Liver (tissue), 9 donors: ENCODE results near the gene RALB. TPM values are rescaled to one million over a fixed set of nuclear protein-coding genes. Genes with fewer than 3 reads are reported as not detected.

Experiments
- DNase-seq: peaks from one replicate; pipeline ENCODE4 v3.0.0-alpha.2; 2017; ENCODE audit warnings: low spot score
- H3K27ac ChIP-seq, 2 donors: one replicate each; pipeline ENCODE4 v1.7.0; 2013; ENCODE audit warnings: inconsistent platforms in 2 of 2, low read length in 2 of 2, control low read depth in 1 of 2, low read depth in 1 of 2, mild to moderate bottlenecking in 1 of 2
- H3K27me3 ChIP-seq, 4 donors: one replicate each; pipeline versions ENCODE4 v1.6.1 to v1.7.0; 2013; ENCODE audit warnings: low read length in 3 of 4, inconsistent platforms in 1 of 4, mild to moderate bottlenecking in 1 of 4, moderate library complexity in 1 of 4; ENCODE audit not compliant: control insufficient read depth in 4 of 4, insufficient read depth in 4 of 4
- H3K36me3 ChIP-seq, 4 donors: one replicate each; pipeline versions ENCODE4 v1.6.1 to v1.7.0; 2013; ENCODE audit warnings: low read length in 3 of 4, mild to moderate bottlenecking in 3 of 4, low read depth in 1 of 4, moderate library complexity in 1 of 4; ENCODE audit not compliant: control insufficient read depth in 4 of 4, insufficient read depth in 3 of 4
- H3K4me1 ChIP-seq, 4 donors: one replicate each; pipeline versions ENCODE4 v1.6.1 to v1.7.0; 2013; ENCODE audit warnings: low read length in 3 of 4, mild to moderate bottlenecking in 3 of 4, moderate library complexity in 1 of 4; ENCODE audit not compliant: control insufficient read depth in 4 of 4, insufficient read depth in 4 of 4
- H3K4me3 ChIP-seq, 3 donors: one replicate each; pipeline versions ENCODE4 v1.6.1 to v1.7.0; 2013; ENCODE audit warnings: low read length in 3 of 3, control low read depth in 1 of 3, low read depth in 1 of 3, mild to moderate bottlenecking in 1 of 3
- H3K9ac ChIP-seq, 2 donors: one replicate each; pipeline ENCODE4 v1.7.0; 2013; ENCODE audit warnings: low read length in 2 of 2, mild to moderate bottlenecking in 2 of 2, moderate library complexity in 2 of 2, control low read depth in 1 of 2, low read depth in 1 of 2
- H3K9me3 ChIP-seq, 4 donors: one replicate each; pipeline versions ENCODE4 v1.6.1 to v1.7.0; 2013; ENCODE audit warnings: low read length in 3 of 4; ENCODE audit not compliant: control insufficient read depth in 4 of 4
- ATF3 ChIP-seq: IDR thresholded peaks from 2 replicates; pipeline ENCODE4 v1.6.1; 2016; ENCODE audit warnings: antibody characterized with exemption
- EGR1 ChIP-seq, 2 donors: IDR thresholded peaks; 2 replicates each; pipeline ENCODE4 v1.6.1; 2016 to 2018; ENCODE audit warnings: antibody characterized with exemption in 2 of 2, low read depth in 2 of 2
- FOXA1 ChIP-seq: IDR thresholded peaks from 2 replicates; pipeline ENCODE4 v1.6.1; 2016; ENCODE audit warnings: antibody characterized with exemption
- FOXA2 ChIP-seq: IDR thresholded peaks from 2 replicates; pipeline ENCODE4 v1.6.1; 2016; ENCODE audit warnings: antibody characterized with exemption
- GABPA ChIP-seq, 2 donors: IDR thresholded peaks in 1 of 2; conservative IDR thresholded peaks in 1 of 2; 2 replicates each; pipeline ENCODE4 v1.6.1; 2016; ENCODE audit warnings: antibody characterized with exemption in 2 of 2, mild to moderate bottlenecking in 1 of 2, moderate library complexity in 1 of 2
- HNF4A ChIP-seq, 2 donors: conservative IDR thresholded peaks; 2 replicates each; pipeline ENCODE4 v1.6.1; 2016; ENCODE audit warnings: antibody characterized with exemption in 2 of 2, mild to moderate bottlenecking in 2 of 2
- HNF4G ChIP-seq: IDR thresholded peaks from 2 replicates; pipeline ENCODE4 v1.6.1; 2016; ENCODE audit warnings: antibody characterized with exemption
- JUND ChIP-seq, 2 donors: IDR thresholded peaks; 2 replicates each; pipeline ENCODE4 v1.6.1; 2016; ENCODE audit warnings: antibody characterized with exemption in 2 of 2
- MAX ChIP-seq: IDR thresholded peaks from 2 replicates; pipeline ENCODE4 v1.6.1; 2016; ENCODE audit warnings: antibody characterized with exemption
- NR2F2 ChIP-seq: IDR thresholded peaks from 2 replicates; pipeline ENCODE4 v1.6.1; 2016; ENCODE audit warnings: antibody characterized with exemption
- RAD21 ChIP-seq, 2 donors: IDR thresholded peaks; 2 replicates each; pipeline ENCODE4 v1.6.1; 2016; ENCODE audit warnings: antibody characterized with exemption in 2 of 2, mild to moderate bottlenecking in 2 of 2
- REST ChIP-seq: IDR thresholded peaks from 2 replicates; pipeline ENCODE4 v1.6.1; 2016; ENCODE audit warnings: antibody characterized with exemption, mild to moderate bottlenecking
- RXRA ChIP-seq, 2 donors: IDR thresholded peaks; 2 replicates each; pipeline ENCODE4 v1.6.1; 2017 to 2018; ENCODE audit warnings: antibody characterized with exemption in 2 of 2, mild to moderate bottlenecking in 1 of 2
- SP1 ChIP-seq: IDR thresholded peaks from 2 replicates; pipeline ENCODE4 v1.6.1; 2018; ENCODE audit warnings: antibody characterized with exemption, mild to moderate bottlenecking
- TAF1 ChIP-seq: conservative IDR thresholded peaks from 2 replicates; pipeline ENCODE4 v1.6.1; 2016; ENCODE audit warnings: antibody characterized with exemption, mild to moderate bottlenecking
- YY1 ChIP-seq: IDR thresholded peaks from 2 replicates; pipeline ENCODE4 v1.6.1; 2016; ENCODE audit warnings: antibody characterized with exemption, mild to moderate bottlenecking
- ZBTB33 ChIP-seq: IDR thresholded peaks from 2 replicates; pipeline ENCODE4 v1.6.1; 2016; ENCODE audit warnings: antibody characterized with exemption
- WGBS: extraction: QIAGEN DNeasy Blood & Tissue Kit; methylation state at CpG from one replicate; pipeline ENCODE4 v1.1.7; 2013; 5-methylcytosine and 5-hydroxymethylcytosine counted together
- polyA plus RNA-seq, 2 donors: library from polyadenylated mRNA; stranded (reverse) in 1 of 2; unstranded in 1 of 2; fragments of 200-250 nt in 1 of 2; fragments of >200 nt in 1 of 2; fragmentation: Nextera tagmentation in 1 of 2; extraction: Ambion mirVana in 1 of 2; gene quantifications; one replicate each; pipeline versions ENCODE4 v1.2.1 to v1.2.3, GENCODE V29; 2013 to 2015
- total RNA-seq, 2 donors: library from RNA; depleted of rRNA; stranded (reverse); fragments of >200 nt; gene quantifications; one replicate each; pipeline ENCODE4 v1.2.3, GENCODE V29; 2014
- TF ChIP-seq, protein P1 (sequence below): fragments of 150-350 bp; IDR thresholded peaks from 2 replicates; pipeline ENCODE4 v1.5.1; 2017; ENCODE audit warnings: improper control_type of control experiment, low read depth, low read length; ENCODE audit not compliant: missing input control
- donor health status: healthy.
- donor health status: healthy.
- donor health status: healthy.
- donor health status: healthy.
- donor health status: healthy.

RALB gene
- total and polyA plus RNA-seq, 4 donors, result 11.1 to 26.4 (median 20.1) TPM

DNA sequence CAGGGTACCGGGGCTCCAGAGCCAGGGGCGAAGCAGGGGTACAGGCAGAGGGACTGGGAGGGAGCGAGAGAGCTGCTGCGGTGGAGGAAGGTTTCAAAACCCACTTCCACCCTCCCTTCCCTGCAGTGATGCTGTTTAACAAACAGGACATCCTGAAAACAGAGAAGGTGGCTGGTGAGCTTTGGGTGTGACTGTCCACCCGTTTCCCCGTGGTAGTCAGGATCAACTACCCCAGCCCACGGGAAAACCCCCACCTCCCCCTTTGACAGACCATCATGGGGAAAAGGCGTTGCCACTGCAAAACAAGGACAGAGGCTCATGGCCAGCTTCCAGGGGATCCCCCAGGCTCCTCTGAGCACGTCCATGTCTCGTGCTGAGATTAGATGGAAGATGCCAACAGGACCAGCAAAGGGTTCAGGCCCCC lies 42.4 kb upstream of the RALB start:
- TF ChIP-seq FOXA2 (no peak), RXRA (IDR thresholded peaks at IDR 0.05) (no peak), FOXA1 (no peak)
- Histone ChIP-seq H3K4me3 (no peak overlapping the region), H3K27me3 (no peaks in the 10 kb centered on the region), H3K4me1 (no peaks in the 10 kb centered on the region), H3K27ac (no peak overlapping the region), H3K9ac (no peak overlapping the region), H3K36me3 (no peaks in the 10 kb centered on the region), H3K9me3 (no peaks in the 10 kb centered on the region)
- WGBS, result 62% methylated on average over 10 of the region's 10 CpGs
- DNase-seq, result no peak

DNA sequence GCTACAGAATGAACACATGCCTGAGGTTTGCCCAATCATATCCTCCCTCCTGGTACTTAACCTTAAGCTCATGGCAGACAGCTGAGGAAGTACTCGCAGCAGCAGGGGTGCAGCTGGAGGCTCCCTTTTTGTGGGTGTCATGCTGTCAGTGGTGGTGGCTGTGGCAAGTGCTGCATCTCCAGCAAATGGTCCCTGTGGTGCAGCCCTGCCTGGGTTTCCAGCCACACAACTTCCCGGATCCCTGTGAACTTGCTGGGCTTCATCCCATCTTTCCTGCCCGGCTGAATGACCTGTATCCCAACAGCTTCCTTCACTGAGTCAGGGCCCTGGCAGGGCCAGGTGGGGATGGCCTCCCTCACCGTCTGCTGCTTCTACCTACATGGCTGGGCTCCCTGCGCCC lies 34.5 kb upstream of the RALB start:
- no peak for TF ChIP-seq FOXA2
- TF ChIP-seq ATF3, result no peak
- no peak for TF ChIP-seq NR2F2
- TF ChIP-seq RAD21 (IDR thresholded peaks at IDR 0.05), result no peak
- TF ChIP-seq RXRA (IDR thresholded peaks at IDR 0.05), result no peak
- no peak for TF ChIP-seq FOXA1
- TF ChIP-seq ZBTB33, result no peak
- no peak for TF ChIP-seq SP1
- no peak for TF ChIP-seq JUND (IDR thresholded peaks at IDR 0.05)
- no peak for TF ChIP-seq GABPA (IDR thresholded peaks at IDR 0.05 in 1 of 2, conservative IDR thresholded peaks at IDR 0.05 in 1 of 2)
- TF ChIP-seq REST, result no peak
- TF ChIP-seq, protein P1, sequence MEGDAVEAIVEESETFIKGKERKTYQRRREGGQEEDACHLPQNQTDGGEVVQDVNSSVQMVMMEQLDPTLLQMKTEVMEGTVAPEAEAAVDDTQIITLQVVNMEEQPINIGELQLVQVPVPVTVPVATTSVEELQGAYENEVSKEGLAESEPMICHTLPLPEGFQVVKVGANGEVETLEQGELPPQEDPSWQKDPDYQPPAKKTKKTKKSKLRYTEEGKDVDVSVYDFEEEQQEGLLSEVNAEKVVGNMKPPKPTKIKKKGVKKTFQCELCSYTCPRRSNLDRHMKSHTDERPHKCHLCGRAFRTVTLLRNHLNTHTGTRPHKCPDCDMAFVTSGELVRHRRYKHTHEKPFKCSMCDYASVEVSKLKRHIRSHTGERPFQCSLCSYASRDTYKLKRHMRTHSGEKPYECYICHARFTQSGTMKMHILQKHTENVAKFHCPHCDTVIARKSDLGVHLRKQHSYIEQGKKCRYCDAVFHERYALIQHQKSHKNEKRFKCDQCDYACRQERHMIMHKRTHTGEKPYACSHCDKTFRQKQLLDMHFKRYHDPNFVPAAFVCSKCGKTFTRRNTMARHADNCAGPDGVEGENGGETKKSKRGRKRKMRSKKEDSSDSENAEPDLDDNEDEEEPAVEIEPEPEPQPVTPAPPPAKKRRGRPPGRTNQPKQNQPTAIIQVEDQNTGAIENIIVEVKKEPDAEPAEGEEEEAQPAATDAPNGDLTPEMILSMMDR, result no peak
- no peak for TF ChIP-seq TAF1
- TF ChIP-seq HNF4G, result no peak
- TF ChIP-seq MAX, result no peak
- TF ChIP-seq YY1, result no peak
- no peak for TF ChIP-seq HNF4A (conservative IDR thresholded peaks at IDR 0.05)
- no peak for TF ChIP-seq EGR1 (IDR thresholded peaks at IDR 0.05; ENCODE audit: low read depth in 2 of 2)
- H3K27me3 ChIP-seq, result no peaks in the 10 kb centered on the region
- H3K27ac ChIP-seq, result no peak overlapping the region
- no peaks in the 10 kb centered on the region for H3K9me3 ChIP-seq
- whole genome bisulfite sequencing, result 97% methylated on average over 5 of the region's 5 CpGs
- H3K4me3 ChIP-seq, result no peak overlapping the region
- peaks cover 0 to 10% (median 5%) of the 10 kb centered on the region in 4 donors for H3K4me1 ChIP-seq
- peaks cover 0 to 3% (median 0%) of the 10 kb centered on the region in 4 donors for H3K36me3 ChIP-seq
- H3K9ac ChIP-seq, result no peak overlapping the region
- DNase-seq, result no peak
